SIG-M5 treated with dmso at 0.1 percent for 504 hours (cell line): Measurements from ENCODE around the gene XXYLT1.
"Not testable (repeated sequence)": the region's sequence is repeated elsewhere in the genome, so short reads cannot be mapped to it uniquely, and the experiment has no call there.

Experiments used
- DNase-seq: peaks from one replicate; lab custom pipeline; 2025; ENCODE audit not compliant: unreplicated experiment; lab: John Stamatoyannopoulos, UW

The XXYLT1 gene

DNA sequence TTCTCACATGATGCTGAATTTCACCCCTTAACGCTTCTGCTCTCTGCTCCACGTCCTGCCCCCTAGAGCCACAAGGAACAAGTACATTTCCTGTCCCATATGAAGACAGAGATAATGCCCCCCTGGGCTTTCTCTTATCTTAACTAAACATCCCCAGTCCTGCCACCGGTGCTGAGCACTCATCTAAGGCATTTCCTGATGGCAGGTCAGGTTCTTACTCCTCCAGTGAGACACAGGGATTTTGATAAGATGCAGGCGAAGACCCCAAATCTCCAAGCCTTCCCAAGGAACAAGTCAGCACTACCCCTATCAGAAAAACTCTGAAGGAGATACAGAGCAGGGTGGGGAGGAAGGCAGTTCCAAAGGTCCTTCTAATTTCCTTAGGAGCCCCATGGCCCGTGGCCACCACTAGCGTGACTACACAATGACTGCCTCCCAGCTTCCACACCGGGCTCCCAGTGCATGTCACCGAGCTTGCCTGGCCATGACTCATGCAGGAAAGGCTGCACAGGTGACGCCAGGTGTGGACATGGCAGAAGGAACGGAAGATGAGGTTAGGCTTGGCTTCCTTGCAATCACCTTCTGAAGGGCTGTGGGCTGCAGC, 152.9 kb downstream of the XXYLT1 start:
- DNase-seq: no peak

DNA sequence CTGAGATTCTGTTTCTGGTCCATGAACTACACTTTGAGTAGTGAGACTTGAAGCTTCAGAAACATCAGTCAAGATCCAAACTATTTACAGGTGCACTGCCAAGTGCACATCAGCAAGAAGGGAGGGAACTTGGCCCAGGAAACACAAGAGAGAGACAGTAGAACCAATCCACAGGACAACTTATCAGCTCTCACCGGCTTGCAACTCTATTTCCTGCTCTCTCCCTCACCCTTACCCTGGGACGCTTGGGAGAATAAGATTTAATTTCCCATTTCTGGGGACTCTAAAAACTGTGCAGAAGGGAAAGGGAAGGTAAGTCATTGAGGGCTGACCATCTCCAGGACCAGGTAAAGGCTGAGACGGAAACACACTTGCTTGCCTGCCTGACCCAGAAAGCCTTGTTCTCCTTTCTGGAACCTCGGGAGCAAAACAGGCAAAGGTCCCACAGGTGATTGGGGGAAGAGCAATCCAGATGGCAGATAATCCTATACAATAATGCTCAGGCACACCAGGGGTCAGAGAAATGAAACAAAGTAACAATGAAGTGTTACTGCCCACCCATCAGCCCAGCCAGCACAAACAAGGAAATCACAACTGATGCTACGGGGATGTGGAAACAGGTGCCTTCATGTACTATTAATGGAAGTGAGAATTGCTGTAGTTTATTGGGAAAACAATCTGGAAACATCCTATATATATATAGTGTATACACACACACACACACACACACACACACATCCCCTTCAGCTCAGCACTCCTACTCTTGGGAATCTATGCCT, 154.4 kb downstream of the XXYLT1 start:
- DNase-seq: no peak

DNA sequence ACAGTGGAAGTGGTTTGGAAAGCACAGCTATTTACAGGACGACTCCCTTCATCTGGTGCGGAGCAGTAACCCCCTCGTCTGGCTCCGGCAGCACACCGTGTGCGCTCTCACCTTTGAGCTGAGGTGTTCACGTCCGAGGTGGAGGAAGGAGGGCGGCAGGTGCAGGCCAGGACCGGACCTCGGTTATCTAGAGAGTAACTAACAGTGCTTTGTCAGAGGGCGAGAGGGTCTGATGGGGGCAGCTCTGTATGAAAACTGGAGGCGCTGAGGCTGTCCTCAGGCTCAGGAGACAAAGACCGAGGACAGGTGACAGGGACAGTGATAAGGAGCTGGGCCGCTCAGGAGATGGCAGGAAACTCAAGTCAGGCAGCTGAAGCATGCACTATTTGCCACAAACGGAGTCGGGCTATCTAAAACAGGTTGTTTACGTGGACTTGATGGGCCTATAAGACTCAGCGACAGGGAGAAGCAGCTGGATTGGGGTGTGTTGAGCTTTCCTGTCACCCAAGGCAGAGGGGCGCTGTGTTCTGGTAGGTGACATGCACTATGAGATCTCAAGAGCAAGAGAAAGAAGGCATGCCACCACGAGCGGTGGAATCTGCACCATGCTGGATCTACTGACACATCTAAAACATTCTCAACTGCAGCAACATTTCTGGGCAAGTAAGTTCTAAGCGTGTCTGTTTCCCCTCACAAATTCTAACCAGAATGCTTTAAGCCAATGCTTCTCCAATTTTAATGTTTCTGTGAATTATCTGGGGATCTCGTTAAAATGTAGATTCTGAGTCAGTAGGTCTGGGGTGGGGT, 155.2 kb downstream of the XXYLT1 start:
- no peak for DNase-seq

DNA sequence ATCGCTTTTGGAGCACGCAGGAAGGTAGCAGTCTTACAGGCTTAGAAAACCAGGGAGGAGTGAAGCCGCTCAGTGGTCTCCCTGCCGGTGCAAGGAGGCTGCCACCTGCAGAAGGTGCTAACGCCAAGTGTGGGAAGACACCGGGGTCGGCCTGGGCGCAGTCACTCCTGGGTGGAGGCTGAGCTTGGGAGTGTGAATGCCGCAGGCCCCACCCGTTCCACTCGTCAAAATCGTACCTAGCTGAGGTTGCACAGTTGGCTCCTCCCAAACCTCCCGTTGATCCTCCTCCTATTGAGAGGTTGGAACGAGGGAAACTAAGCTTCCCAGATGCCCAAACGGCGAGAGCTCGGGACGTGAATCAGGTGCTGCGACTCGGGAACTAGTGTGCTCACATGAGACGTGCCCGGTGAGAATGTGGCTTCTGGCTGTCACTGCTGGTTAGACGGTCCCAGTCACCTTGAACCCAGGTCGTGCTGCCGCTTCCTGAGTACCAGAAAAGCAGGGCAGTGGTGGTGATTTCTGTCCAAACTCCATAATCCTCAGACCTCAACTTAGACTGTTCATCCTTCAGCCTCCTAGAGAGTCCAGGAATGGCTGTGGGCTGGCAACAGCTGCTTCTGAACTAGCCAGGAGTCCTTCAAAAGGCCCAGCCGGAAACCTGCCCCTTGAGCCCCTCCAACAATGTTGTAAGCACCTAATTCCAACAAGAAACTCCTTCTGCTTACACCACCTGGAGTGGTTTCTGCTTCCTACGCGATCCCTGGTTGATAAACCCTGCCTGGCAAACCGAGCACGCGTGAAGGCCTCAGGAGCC, 156.0 kb downstream of the XXYLT1 start:
- no peak for DNase-seq

DNA sequence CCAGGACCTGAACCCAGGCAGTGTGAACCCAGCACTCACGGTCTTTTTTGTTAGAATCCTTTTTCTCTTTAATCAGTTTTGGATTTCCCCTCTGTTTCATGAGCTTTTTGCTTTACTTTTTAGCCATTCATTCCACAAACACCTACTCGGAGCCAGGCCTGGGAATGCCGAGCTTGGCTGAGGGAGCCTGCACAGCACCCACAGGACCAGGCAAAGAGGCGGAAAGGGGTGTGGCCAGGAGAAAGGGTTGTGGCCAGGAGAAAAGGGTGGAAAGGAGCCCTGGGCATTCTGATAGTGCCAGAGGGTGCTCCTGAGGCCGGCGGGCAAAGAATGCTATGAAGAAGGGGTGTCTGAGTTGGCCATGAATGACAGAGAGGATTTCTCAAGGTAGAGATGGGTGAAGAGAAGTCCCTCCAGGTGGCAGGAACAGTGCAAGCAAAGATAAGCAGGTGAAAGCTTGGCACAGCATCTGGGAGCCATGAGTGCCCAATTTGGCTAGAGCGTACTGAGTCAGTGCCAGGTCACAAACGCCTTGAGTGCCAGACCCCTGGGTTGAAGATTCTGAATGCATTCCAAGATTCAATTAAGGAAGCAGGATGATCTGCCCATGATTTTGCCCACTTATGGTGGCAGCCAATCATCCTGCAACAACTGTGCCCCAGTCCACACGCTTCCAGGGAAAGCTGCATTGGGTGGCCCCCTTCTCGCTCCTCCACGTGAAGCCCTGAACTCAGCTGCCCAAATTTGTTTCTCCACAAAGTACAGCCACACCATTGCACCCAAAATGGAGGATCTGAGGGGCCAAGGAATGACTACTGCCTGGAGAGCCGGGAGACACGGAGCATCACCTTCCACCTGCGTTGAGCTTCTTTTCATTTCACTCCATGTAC, 157.2 kb downstream of the XXYLT1 start:
- no peak for DNase-seq

DNA sequence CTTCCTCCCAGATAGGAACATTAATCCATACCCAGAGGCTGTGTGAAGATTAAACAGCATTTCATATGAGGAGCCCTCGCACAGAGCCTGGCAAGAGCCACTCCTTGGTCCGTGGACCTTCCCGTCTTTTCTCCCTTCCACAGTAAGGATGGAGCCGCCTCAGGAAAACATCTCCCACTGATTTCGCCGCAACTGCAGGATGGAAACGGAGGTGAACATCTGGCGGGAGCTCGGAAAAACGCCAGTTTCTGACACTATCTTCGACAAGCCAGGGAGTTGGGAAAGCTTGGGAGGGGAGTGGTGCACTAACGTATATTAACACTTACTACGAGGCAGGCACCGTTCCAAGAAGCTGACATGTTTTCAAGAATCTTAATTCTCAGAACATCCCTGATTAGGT, 157.9 kb downstream of the XXYLT1 start:
- no peak for DNase-seq

DNA sequence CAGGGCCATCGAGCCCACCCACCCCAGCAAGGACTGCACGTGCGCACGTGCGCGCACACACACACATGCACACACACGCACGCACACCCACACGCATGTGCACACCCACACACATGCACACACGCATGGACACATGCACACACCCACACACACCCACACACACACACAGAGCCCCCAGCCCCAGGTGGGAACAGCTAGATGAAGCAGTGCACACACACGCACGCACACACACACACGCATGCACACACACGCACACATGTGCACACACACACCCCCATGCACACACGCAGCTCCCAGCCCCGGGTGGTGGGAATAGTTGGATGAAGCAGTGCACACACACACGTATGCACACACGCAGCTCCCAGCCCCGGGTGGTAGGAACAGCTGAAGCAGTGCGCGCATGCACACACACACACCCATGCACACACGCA, 158.6 kb downstream of the XXYLT1 start:
- DNase-seq: no peak

DNA sequence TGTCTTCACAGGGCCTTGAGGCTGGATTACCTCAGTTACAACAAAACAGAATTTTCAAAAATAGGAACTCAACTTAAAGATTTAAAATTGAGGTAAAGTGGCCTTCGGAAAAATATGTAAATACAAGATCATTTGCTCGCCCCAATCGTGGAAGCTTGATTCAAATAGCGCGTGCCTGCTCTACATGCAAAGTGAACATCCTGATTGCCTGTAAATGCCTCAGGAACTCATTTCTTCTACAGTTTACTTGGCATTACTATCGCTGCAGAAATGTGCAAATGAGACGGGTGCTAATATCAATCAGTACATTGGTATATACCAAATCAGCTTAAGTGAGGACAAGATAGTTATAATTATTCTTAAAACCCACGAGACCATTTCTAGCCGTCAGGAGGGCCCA, 159.2 kb downstream of the XXYLT1 start:
- no peak for DNase-seq

DNA sequence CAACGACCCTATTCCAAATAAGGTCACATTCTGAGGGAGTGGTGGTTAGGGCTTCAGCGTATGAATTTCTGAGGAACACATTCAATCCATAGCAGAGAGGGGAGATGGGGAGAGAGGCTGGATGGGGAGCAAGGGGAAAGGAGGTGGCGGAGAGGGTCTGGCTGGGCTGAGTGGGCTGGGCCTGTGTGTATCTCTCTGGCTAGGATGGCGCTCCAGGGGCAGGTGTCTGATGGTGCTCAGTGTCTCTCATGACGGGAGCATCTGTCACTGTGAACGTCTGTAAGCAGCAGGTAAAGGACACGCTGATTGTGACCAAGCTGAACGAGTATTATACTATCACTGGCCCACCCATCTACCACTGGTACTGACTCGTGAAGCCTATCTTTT, 159.6 kb downstream of the XXYLT1 start:
- DNase-seq: no peak

DNA sequence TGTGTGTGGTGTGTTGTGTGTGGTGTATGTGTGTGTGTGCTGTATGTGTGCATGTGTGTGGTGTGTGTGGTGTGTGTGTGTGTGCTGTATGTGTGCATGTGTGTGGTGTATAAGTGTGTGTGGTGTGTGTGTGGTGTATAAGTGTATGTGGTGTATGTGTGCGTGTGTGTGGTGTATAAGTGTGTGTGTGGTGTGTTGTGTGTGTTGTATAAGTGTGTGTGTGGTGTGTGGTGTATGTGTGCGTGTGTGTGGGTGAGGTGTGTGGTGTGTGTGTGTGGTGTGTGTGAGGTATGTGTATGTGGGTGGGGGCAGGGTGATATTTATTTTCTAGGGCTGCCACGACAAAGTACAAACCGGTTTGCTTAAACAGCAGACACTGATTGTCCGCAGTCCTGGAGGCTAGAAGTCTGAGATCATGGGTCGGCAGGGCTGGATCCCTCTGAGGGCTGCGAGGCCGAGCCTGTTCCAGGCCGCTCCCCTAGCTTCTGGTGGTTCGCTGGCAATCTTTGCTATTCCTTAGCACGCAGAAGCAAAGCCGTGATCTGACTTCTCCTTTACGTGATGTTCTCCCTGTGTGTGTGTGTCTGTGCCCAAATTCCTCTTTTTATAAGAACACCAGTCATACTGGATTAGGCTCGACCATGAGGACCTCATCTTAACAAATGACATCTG, 160.2 kb downstream of the XXYLT1 start:
- DNase-seq: peak; percentile 36

DNA sequence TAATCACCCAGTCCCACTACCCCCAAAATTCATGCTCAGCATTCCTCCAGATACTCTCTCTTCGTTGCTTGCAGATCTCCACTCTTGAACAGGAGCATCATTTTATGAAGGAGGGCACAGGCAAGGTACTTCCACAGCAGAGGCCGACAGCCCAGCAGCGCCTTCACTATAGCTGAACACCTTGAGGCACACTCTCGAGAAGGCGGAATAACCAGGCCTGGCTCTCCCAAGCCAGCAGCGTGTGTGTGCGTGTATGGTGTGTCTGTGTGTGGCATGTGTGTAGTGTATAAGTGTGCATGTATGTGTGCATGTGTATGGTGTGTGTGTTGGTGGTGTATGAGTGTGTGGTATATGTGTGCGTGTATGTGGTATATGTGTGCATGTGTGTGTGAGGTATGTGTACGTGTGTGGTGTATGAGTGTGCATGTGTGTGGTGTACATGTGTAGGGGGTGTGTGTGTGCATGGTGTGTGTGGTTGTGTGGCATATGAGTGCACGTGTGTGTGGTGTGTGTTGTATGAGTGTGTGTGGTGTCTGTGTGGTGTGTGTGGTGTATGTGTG, 161.8 kb downstream of the XXYLT1 start:
- no peak for DNase-seq

DNA sequence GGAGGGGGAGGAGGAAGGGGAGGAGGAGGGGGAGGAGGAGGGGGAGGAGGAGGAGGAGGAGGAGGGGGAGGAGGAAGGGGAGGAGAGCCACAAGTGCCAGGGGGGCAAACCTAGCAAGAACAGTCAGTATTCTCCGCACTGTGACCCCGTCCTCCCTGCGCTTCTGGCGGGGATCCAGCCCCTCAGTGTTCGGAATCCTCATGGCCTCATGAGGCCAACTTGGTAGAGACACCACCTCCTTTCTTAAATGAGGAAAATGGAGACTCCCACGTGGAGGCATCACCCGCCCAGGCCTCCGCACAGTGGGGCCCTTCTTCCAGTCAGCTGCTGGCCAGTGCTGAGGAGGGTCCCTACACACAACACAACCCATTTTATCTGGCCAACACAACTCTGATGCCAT, 163.4 kb downstream of the XXYLT1 start:
- no peak for DNase-seq

DNA sequence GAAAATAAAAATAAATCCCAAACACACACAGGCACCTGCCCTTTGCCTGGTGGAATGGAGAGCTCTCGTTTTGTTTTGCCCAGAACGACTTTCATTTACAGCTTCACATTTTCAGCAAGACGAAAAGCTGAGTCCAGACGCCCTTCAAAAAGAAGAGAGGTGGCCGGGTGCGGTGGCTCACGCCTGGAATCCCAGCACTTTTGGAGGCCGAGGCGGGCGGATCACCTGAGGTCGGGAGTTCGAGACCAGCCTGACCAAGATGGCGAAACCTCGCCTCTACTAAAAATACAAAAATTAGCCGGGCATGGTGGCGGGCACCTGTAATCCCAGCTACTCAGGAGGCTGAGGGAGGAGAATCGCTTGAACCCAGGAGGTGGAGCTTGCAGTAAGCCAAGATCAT, 163.9 kb downstream of the XXYLT1 start:
- DNase-seq: not testable (repeated sequence)

DNA sequence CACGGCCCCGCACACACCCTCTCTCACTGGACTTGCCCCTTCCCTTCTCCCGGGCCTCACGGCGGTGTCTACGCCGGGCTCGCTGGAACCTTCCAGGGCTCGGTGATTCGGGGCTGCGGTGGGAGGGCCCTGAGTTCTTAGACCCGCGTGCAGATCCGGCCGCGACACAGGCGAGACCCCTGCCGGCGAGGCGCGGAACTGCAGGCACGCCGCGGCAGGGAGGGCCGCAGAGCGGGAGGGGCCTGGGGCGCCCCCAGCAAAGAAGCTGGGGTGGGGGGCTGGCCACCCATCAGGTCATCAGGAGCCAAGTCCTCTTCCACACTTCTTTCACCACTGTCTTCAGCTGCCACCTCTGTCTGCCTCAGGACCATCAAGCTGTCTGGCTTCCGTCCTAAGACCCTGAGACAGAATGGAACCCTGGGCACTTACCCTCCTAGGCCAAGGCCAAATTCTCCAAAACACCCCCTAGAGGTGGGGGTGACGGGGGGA, 164.5 kb downstream of the XXYLT1 start:
- DNase-seq: peak; percentile 45

DNA sequence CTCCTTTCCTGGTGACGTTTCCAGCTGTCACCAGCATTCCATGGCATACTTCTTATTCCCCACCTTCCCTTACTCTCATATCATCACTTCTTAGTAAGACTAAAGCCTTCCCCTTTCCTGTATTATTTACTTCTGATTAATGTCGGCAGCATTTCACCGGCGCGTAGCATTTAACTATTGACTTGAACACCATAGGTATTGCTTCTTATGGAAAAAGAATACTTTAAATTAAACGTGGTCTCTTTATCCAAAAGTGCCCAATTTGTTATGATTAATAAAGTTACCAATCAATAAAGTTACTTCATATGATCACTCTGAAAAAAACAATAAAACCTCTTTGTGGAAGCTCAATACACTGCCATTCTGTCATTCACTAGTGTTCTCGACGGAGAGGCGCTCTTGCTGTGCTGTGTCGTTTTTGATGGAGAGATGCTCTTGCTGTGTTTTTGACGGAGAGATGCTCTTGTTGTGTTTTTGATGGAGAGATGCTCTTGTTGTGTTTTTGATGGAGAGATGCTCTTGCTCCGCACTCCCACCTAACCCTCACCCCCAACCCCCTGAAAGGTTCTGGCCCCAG, 165.0 kb downstream of the XXYLT1 start:
- DNase-seq: no peak

DNA sequence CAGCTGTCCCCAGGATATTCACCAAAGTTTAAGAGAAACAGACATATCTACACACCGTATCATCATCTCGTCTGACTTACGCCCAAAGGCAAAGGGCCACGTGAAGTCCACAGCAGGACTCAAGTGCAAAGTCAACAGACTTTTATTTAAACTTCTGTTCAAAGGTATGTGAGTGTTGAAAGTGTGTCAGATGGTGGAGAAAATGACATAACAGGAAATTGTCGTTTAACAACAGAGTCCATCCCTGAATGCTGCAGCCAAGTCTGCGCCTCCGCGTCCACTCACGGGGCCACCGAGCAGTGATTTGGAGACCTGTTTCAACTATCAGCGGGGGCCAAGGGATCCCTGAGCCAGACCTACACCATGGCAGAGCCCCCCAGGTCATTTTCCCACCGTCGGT, 165.6 kb downstream of the XXYLT1 start:
- peak; percentile 39 for DNase-seq

DNA sequence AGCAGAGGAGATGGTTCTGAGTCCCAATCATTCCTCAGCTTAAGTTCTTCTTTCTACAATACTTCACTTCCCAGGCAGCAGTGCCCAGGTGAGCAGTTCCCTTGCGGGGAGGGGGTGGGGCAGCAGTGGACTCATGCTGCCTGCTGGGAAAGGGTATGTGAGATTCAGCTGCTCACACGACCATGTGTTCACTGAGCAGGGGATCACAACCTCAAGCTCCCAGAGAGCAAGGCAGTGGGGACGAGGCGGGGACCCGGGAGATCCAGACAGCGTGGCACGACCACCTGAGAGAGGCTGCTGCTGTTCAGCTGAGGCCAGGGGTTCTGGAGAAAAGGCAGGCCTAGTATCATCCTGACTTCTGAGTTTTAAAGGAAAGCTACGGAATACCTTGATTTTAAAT, 166.6 kb downstream of the XXYLT1 start:
- DNase-seq: no peak

DNA sequence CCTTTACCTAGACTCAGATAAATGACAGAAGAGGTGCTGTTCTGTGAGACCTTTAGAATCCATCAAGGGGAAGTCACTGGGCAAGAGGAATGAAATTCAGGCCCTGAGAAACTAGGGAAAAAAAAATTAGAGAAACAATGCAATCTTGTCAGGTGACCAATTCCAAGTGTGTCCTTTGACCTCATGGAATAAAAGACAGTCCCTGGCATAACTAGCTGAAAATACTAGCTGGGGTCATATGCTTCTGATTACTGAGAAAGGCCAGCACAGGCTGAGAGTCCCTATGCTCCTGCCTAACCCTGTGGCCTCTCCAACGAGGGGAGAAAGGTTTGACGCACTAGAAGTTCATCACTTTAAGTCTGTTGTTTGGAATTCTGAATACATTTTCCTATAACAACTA, 167.3 kb downstream of the XXYLT1 start:
- DNase-seq: no peak
